Brain microvascular endothelial cell (primary cell): ENCODE results near the gene COPS7A.

ENCODE experiments used
- DNase-seq: peaks from one replicate; pipeline ENCODE4 v3.0.0-alpha.2; 2020
- H3K27ac ChIP-seq: fragments of 250-450 bp; sonication (Bioruptor Pico); 2 replicates; pipeline ENCODE4 v1.5.1; 2020; ENCODE audit warnings: mild to moderate bottlenecking, moderate library complexity
- H3K27me3 ChIP-seq: fragments of 250-450 bp; sonication (Bioruptor Pico); replicated peaks from 2 replicates; pipeline ENCODE4 v1.5.1; 2020; ENCODE audit warnings: mild to moderate bottlenecking
- H3K36me3 ChIP-seq: fragments of 250-450 bp; sonication (Bioruptor Pico); replicated peaks from 2 replicates; pipeline ENCODE4 v1.5.1; 2020; ENCODE audit warnings: mild to moderate bottlenecking
- H3K4me3 ChIP-seq: 2 replicates; pipeline ENCODE4 v1.5.1; 2011; ENCODE audit warnings: low read depth, mild to moderate bottlenecking, control low read depth, low read length, moderate library complexity
- in situ Hi-C: cut with HindIII; loops from 2 replicates; pipeline ENCODE4 v1.10.0; 2017; ENCODE audit warnings: low sequenced_read_pairs, low pct_ligation_motif_present
- TF ChIP-seq, protein P1 (sequence below): IDR thresholded peaks from 2 replicates; pipeline ENCODE4 v1.5.1; 2011; ENCODE audit warnings: low read depth, mild to moderate bottlenecking, moderate library complexity, low read length, control low read depth, inconsistent platforms; ENCODE audit errors: missing control alignments

COPS7A gene

DNA sequence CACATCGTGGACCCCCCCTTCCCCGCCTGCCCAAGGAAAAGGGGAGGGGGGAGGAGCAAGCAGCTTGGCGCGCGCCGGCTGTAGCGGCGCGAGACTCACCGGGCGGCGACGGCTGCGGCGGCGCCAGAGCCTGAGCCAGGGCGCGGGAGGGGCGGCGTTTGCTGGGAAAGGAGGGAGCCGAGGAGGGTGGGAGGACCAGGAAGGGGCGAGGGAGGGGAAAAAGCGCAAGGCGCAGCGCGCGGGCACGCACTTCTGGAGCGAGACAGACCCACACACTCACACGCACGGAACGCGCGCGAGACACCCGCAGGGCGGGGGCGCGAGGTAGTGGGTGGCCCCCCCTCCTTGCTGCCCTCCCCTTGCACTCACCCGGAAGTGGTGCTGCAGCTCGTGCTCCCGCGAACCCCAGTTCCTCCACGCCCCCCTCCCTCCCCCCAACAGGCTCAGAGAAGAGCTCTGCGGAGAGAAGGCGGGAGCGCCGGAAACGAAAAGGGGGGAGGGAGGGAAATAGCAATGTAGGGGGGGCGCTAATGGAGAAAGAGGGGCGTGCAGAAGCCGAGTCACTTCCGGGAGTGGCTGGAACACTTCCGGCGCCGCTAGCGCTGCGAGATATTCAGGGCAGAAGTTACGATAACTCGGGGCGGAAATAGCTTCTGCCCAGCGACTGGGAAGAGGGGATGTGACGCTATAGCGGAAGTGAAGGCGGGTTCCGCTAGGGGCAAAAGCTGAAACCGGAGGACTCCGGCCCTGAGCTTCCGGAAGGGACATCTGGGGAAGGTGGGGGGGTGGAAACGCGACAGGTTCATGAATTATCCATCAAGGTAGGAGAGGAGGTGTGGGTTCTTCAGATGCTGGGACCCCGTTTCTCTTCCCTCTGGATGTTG lies 34.6 kb upstream of the COPS7A start, which contains the start of gene ZNF384:
Gene ZNF384, minus strand, starts transcription at position 377 of the 884 bp plus-strand sequence. CDS start 9,855 bp downstream, outside the sequence.
- TF ChIP-seq, protein P1, sequence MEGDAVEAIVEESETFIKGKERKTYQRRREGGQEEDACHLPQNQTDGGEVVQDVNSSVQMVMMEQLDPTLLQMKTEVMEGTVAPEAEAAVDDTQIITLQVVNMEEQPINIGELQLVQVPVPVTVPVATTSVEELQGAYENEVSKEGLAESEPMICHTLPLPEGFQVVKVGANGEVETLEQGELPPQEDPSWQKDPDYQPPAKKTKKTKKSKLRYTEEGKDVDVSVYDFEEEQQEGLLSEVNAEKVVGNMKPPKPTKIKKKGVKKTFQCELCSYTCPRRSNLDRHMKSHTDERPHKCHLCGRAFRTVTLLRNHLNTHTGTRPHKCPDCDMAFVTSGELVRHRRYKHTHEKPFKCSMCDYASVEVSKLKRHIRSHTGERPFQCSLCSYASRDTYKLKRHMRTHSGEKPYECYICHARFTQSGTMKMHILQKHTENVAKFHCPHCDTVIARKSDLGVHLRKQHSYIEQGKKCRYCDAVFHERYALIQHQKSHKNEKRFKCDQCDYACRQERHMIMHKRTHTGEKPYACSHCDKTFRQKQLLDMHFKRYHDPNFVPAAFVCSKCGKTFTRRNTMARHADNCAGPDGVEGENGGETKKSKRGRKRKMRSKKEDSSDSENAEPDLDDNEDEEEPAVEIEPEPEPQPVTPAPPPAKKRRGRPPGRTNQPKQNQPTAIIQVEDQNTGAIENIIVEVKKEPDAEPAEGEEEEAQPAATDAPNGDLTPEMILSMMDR: peak; percentile 43
- in situ Hi-C loops: no loop called here
- Histone ChIP-seq H3K27me3 (no peaks in the 10 kb centered on the region), H3K36me3 (peaks cover 2% of the 10 kb centered on the region), H3K4me3 (peak within 1 kb of the TSS; percentile 92), H3K27ac (peak within 1 kb of the TSS; percentile 88)
- DNase-seq: peak; percentile 98

- Histone ChIP-seq H3K27ac (no peak overlapping the region), H3K36me3 (no peaks in the 10 kb centered on the region), H3K27me3 (no peaks in the 10 kb centered on the region), H3K4me3 (no peak overlapping the region)
- in situ Hi-C loops: no loop called here
- DNase-seq: peak; percentile 12
- TF ChIP-seq, protein P1: no peak
Measured at GRCh38 chr12:6691473-6691872, 32.4 kb upstream of the COPS7A start.

DNA sequence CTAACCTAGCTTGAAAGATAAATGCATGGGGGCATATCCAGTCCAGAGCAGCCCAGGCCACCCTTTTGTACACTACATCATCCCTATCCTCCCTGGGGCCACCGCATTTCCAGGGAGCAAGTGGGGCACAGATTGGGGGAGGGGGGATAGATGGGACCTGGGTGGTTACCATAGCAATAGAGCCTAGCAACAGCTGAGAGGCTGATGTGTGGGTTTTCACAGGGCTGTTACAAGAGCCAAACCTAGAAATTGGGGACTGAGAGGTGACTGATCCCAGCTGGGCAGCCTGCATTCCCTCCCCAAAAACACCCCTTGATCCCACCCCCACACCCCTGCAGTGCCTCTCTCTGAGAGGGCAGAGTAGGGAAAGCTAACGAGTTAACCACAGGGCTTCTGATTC lies 31.0 kb upstream of the COPS7A start:
- in situ Hi-C loops: no loop called here
- no peak overlapping the region for H3K27ac ChIP-seq
- TF ChIP-seq, protein P1: no peak
- no peak for DNase-seq
- H3K27me3 ChIP-seq: no peaks in the 10 kb centered on the region
- H3K36me3 ChIP-seq: no peaks in the 10 kb centered on the region
- no peak overlapping the region for H3K4me3 ChIP-seq

- Histone ChIP-seq H3K27ac (no peak overlapping the region), H3K4me3 (no peak overlapping the region), H3K27me3 (peaks cover 3% of the 10 kb centered on the region), H3K36me3 (no peaks in the 10 kb centered on the region)
- in situ Hi-C loops: no loop called here
- no peak for DNase-seq
- TF ChIP-seq, protein P1: no peak
Measured at GRCh38 chr12:6693832-6694355, 30.0 kb upstream of the COPS7A start.

DNA sequence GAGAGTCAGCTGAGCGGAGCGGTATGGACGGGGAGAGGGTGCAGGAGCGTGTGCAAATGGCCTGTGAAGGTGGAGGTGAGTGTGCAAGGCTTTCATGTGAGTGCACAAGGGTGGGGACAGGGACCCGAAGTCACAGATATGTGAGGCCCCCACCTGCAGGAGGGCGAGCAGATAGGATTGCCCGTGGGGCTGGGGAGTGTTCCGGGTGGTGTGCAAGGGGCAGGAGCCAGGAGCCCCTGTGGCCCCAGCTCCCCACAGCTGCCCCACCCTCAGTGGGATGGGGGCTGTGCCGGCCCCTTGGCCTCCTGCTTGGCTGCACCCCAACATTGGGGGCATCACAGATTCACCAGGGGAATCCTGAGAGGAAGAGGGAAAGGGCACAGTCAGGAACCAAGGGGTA lies 29.1 kb upstream of the COPS7A start:
- TF ChIP-seq, protein P1: no peak
- Histone ChIP-seq H3K27ac (no peak overlapping the region), H3K4me3 (no peak overlapping the region), H3K27me3 (peaks cover 11% of the 10 kb centered on the region), H3K36me3 (no peaks in the 10 kb centered on the region)
- DNase-seq: no peak
- in situ Hi-C loops: no loop called here
